ENCODE results near the gene ALOX15B.

GRCh38 chr17:8005967-8006730, 32.7 kb upstream of the ALOX15B start:
- TF ChIP-seq CTCF (IDR thresholded peaks at IDR 0.05 in 2 of 3, conservative IDR thresholded peaks at IDR 0.05 in 1 of 3; ENCODE audit: borderline replicate concordance in 1 of 3, insufficient read depth in 1 of 3, low read depth in 2 of 3, low read length in 2 of 3) (no peak), EGR1 (IDR thresholded peaks at IDR 0.05; ENCODE audit: low read depth) (no peak), MAX (IDR thresholded peaks at IDR 0.05) (no peak), POLR2AphosphoS5 (IDR thresholded peaks at IDR 0.05; ENCODE audit: low read depth, low read length) (no peak), SIN3A (IDR thresholded peaks at IDR 0.05; ENCODE audit: low read depth) (no peak)

All from HCT116 (cell line).